Gastrocnemius medialis (tissue), 4 donors: Measurements from ENCODE around the gene ANKRD39.

Source experiments
- CTCF ChIP-seq, 5 experiments: fragments of 450-650 bp in 3 of 5; fragments of 200-600 bp in 2 of 5; sonication (generic) in 2 of 5; IDR thresholded peaks in 4 of 5; conservative IDR thresholded peaks in 1 of 5; 1 replicate in 4 of 5; 2 replicates in 1 of 5; pipeline ENCODE4 v1.5.1; 2016 to 2019; ENCODE audit warnings: antibody characterized with exemption in 5 of 5, mild to moderate bottlenecking in 3 of 5, moderate library complexity in 3 of 5
- POLR2A ChIP-seq, 2 donors: fragments of 450-650 bp; IDR thresholded peaks; one replicate each; pipeline ENCODE4 v1.6.1; 2017; ENCODE audit warnings: antibody characterized with exemption in 2 of 2, mild to moderate bottlenecking in 2 of 2, moderate library complexity in 2 of 2

DNA sequence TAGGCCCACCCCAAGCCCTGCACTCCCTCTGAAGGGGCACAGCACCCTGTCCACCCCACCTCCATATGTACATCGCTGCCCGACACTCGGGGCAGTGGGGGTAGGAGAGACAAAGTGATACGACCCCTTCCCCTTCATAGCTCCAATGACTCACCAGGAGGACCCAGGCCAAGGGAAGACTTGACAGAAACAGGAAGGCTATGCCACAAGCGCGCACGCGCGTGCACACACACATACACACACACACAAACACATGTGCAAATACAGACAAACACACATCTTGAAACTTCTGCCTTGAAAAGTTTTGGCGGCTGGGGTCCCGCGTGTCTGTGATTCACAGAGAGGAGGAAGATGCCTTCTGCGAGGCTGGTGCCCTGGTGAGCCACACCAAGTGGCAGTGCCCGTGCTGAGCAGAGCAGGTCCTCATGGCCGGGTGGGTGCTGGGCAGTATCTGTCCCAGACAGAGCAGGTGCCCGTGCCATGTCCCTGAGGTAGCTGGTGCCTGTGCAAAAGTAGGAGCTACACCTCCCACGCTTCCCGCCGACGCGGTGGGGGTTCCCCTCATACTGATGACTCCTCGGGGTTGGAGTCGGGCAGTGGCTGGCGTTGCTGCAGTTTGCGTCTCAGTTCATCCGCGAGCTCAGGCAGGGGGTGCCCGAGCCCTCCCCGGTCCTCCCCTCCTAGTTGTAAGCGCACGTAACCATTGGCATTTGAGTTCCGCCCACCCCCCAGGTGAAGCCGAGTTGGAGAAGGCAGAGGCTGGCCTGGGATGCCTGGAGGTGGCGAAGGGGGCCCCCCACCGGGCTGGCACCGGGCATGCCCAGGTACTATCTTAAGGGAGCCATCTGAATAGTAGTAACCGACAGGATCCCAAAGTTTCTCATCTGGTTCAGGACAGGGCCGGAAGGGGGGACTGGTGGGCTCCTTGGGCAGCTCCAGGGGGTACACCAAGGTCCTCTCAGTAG lies 2.5 kb upstream of the ANKRD39 start:
- no peak for TF ChIP-seq POLR2A (IDR thresholded peaks at IDR 0.05)
- no peak for TF ChIP-seq CTCF (IDR thresholded peaks at IDR 0.05 in 4 of 5, conservative IDR thresholded peaks at IDR 0.05 in 1 of 5)
